ENCODE results near the gene KCNJ18.
"Not testable (repeated sequence)": the region's sequence is repeated elsewhere in the genome, so short reads cannot be mapped to it uniquely, and the experiment has no call there.

The KCNJ18 gene

DNA sequence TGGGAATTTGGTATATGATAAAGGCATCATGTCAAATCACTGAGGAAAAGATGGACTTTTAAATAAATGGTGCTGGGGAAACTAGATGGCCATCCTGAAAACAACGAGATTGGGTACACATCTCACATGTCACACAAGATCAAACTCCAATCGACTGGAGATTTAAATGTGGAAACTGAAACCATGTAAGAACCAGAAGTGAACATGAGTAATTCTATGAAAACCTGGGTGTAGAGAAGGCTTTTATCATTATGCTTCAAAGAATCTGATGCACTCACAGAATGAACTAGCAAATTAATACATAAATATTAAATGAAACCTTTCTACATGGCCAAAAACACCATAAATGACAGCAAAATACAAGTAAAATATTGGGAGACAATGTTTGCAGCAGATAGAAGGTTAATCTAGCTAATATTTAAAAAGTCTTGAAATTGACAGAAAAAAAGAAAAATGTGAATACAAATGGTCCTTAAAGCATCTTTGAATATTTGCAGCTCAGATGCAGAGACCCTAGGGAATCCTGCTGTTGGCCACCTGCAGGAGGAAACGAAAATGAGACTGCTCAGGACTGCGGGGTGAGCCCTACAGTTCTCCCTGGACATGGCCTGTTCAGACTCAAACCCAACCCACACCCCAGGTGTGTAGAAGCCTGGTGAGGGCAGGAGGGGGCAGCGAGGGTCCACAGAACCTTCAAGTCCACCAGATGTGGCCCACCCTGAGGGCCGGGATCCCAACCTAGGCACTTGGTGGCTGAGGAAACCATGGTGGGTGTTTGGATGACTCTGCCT lies 32.1 kb downstream of the KCNJ18 start:
- not testable (repeated sequence) for H3K9ac ChIP-seq; H4K20me1 ChIP-seq (ENCODE audit: insufficient read depth); H3K4me3 ChIP-seq (IDR thresholded peaks at IDR 0.05; ENCODE audit: insufficient read depth, low read depth, low read length); H3K4me1 ChIP-seq (ENCODE audit: low read depth, poor library complexity, severe bottlenecking); H3K36me3 ChIP-seq (ENCODE audit: insufficient read depth); H2AFZ ChIP-seq (ENCODE audit: low read depth); H3K79me2 ChIP-seq (ENCODE audit: insufficient read depth, low read depth); H3K4me2 ChIP-seq; H3K27ac ChIP-seq; H3K27me3 ChIP-seq (ENCODE audit: insufficient read depth, low read depth)

DNA sequence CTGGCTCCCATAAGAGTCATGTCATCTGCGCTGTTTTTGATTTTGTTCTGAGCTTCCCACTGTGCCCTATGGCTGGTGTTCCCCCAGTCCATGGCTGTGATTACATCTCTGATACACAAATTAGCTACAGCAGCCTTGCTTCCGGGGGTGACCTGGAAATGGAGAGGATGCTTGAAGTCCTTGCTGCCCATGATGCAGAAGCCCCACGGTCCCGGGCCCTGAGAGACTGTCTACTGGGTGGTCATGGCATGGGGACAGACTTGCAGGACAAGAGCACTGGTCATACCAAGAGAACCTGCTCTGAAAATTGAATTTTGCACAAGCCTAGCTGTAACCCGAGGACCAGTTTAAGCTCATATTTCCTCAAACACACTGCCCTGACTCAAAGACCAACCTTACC lies 38.8 kb downstream of the KCNJ18 start:
- not testable (repeated sequence) for H3K4me3 ChIP-seq (IDR thresholded peaks at IDR 0.05; ENCODE audit: insufficient read depth, low read depth, low read length); H2AFZ ChIP-seq (ENCODE audit: low read depth); H3K9ac ChIP-seq; H3K4me1 ChIP-seq (ENCODE audit: low read depth, poor library complexity, severe bottlenecking); H4K20me1 ChIP-seq (ENCODE audit: insufficient read depth); H3K4me2 ChIP-seq; H3K79me2 ChIP-seq (ENCODE audit: insufficient read depth, low read depth); H3K36me3 ChIP-seq (ENCODE audit: insufficient read depth); H3K27me3 ChIP-seq (ENCODE audit: insufficient read depth, low read depth); H3K27ac ChIP-seq

GRCh38 chr17:21733931-21734330 lies 41.6 kb downstream of the KCNJ18 start:
- H3K27me3 ChIP-seq (ENCODE audit: insufficient read depth, low read depth); H3K4me1 ChIP-seq (ENCODE audit: low read depth, poor library complexity, severe bottlenecking); H3K27ac ChIP-seq; H3K4me2 ChIP-seq; H3K79me2 ChIP-seq (ENCODE audit: insufficient read depth, low read depth); H3K9ac ChIP-seq; H2AFZ ChIP-seq (ENCODE audit: low read depth); H3K4me3 ChIP-seq (IDR thresholded peaks at IDR 0.05; ENCODE audit: insufficient read depth, low read depth, low read length); H3K36me3 ChIP-seq (ENCODE audit: insufficient read depth); H4K20me1 ChIP-seq (ENCODE audit: insufficient read depth): not testable (repeated sequence)

GRCh38 chr17:21735814-21736213 lies 43.5 kb downstream of the KCNJ18 start:
- H3K27me3 ChIP-seq (ENCODE audit: insufficient read depth, low read depth); H3K4me3 ChIP-seq (IDR thresholded peaks at IDR 0.05; ENCODE audit: insufficient read depth, low read depth, low read length); H3K27ac ChIP-seq; H2AFZ ChIP-seq (ENCODE audit: low read depth); H3K4me2 ChIP-seq; H3K9ac ChIP-seq; H3K36me3 ChIP-seq (ENCODE audit: insufficient read depth); H3K79me2 ChIP-seq (ENCODE audit: insufficient read depth, low read depth); H4K20me1 ChIP-seq (ENCODE audit: insufficient read depth): not testable (repeated sequence)
- peaks cover 11% of the 10 kb centered on the region for H3K4me1 ChIP-seq (ENCODE audit: low read depth, poor library complexity, severe bottlenecking)

- H4K20me1 ChIP-seq (ENCODE audit: insufficient read depth); H3K27me3 ChIP-seq (ENCODE audit: insufficient read depth, low read depth); H3K9ac ChIP-seq; H3K79me2 ChIP-seq (ENCODE audit: insufficient read depth, low read depth); H3K27ac ChIP-seq; H2AFZ ChIP-seq (ENCODE audit: low read depth); H3K4me2 ChIP-seq; H3K4me3 ChIP-seq (IDR thresholded peaks at IDR 0.05; ENCODE audit: insufficient read depth, low read depth, low read length); H3K36me3 ChIP-seq (ENCODE audit: insufficient read depth): not testable (repeated sequence)
- peaks cover 11% of the 10 kb centered on the region for H3K4me1 ChIP-seq (ENCODE audit: low read depth, poor library complexity, severe bottlenecking)
Observed at GRCh38 chr17:21737015-21737580, 44.8 kb downstream of the KCNJ18 start.

DNA sequence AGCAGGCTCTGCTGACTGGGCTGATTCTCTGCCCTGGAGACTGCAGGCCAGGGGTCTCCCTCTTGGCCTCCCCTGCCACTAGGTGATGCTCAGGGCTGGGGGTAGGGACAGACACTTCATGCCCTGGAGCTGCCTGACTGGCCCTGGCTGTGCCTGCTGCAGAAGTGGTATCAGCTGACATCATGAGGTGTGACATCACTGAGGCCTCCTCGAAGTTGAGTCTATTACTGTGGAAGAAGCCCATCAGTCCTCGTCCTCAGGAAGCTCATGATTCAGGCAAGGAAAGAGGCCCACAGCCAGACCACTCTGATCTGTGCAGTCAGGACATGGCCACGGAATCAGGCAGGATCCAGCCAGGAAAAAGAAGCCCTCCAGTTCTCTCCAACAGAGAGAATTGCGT lies 45.9 kb downstream of the KCNJ18 start:
- not testable (repeated sequence) for H3K36me3 ChIP-seq (ENCODE audit: insufficient read depth); H3K79me2 ChIP-seq (ENCODE audit: insufficient read depth, low read depth); H3K9ac ChIP-seq; H2AFZ ChIP-seq (ENCODE audit: low read depth); H3K27me3 ChIP-seq (ENCODE audit: insufficient read depth, low read depth); H3K4me3 ChIP-seq (IDR thresholded peaks at IDR 0.05; ENCODE audit: insufficient read depth, low read depth, low read length); H4K20me1 ChIP-seq (ENCODE audit: insufficient read depth); H3K4me2 ChIP-seq
- Histone ChIP-seq H3K4me1 (ENCODE audit: low read depth, poor library complexity, severe bottlenecking) (peaks cover 11% of the 10 kb centered on the region), H3K27ac (peak overlapping the region; percentile 11; the same call in 1 of the 2 replicates)

DNA sequence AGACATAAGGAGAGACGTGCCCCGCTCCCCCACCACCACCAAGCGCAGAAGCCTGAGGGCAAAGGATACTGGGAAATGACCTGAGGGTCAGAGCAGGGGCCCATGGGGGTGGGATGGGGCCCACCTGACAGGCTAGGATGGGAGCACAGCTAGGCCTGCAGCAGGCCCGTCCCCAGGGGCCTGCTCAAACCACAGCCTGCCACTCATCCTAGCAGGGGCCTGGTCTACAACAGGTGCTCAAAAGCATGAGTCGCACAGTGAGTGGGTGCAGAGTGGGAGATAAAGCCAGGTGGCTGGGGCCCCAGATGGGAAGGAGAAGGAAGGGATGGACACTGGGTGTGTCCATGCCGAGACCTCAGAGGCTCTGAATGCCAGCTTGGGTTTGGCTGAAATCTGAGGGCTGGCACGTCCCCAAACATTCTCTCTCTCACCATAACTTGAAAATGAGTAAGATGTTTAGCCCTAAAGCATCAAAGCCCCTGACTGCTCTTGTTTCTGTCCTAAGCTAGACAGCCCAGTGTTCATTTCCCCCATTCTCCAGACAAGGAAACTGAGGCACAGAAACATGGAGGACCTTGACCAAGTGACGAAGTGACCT lies 46.7 kb downstream of the KCNJ18 start:
- Histone ChIP-seq H3K4me1 (ENCODE audit: low read depth, poor library complexity, severe bottlenecking) (peaks cover 11% of the 10 kb centered on the region), H3K27ac (peak overlapping the region; percentile 67), H3K9ac (peak overlapping the region; percentile 30; the same call in 1 of the 2 replicates)
- H3K4me3 ChIP-seq (IDR thresholded peaks at IDR 0.05; ENCODE audit: insufficient read depth, low read depth, low read length); H4K20me1 ChIP-seq (ENCODE audit: insufficient read depth); H3K79me2 ChIP-seq (ENCODE audit: insufficient read depth, low read depth); H3K4me2 ChIP-seq; H2AFZ ChIP-seq (ENCODE audit: low read depth); H3K36me3 ChIP-seq (ENCODE audit: insufficient read depth); H3K27me3 ChIP-seq (ENCODE audit: insufficient read depth, low read depth): not testable (repeated sequence)

- not testable (repeated sequence) for H3K4me3 ChIP-seq (IDR thresholded peaks at IDR 0.05; ENCODE audit: insufficient read depth, low read depth, low read length); H3K4me2 ChIP-seq; H3K36me3 ChIP-seq (ENCODE audit: insufficient read depth); H3K79me2 ChIP-seq (ENCODE audit: insufficient read depth, low read depth); H3K27me3 ChIP-seq (ENCODE audit: insufficient read depth, low read depth); H4K20me1 ChIP-seq (ENCODE audit: insufficient read depth); H2AFZ ChIP-seq (ENCODE audit: low read depth)
- H3K9ac ChIP-seq = peak overlapping the region; percentile 30; the same call in 1 of the 2 replicates
- H3K27ac ChIP-seq = peak overlapping the region; percentile 67
- H3K4me1 ChIP-seq (ENCODE audit: low read depth, poor library complexity, severe bottlenecking) = peaks cover 11% of the 10 kb centered on the region
Observed at GRCh38 chr17:21739485-21739884, 47.2 kb downstream of the KCNJ18 start.

DNA sequence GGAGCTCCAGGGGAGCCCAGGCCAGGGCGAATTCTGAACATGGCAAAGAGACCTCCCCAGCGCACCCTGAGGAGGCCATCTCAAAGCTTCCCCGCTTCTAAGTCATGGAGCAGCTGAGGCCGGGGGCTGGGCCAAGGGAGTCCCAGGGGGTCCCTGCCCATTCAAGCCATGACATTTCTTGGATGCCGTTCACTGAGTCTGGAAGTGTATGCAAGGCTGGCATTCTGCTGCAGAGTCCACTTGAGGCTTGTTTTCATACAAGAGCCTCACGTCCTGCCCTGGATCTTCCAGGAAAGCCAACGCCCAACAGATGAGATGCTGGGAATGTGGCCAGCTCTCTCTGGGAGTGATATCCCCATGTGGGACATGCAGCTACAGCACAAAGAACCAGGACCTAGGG lies 48.5 kb downstream of the KCNJ18 start:
- peaks cover 11% of the 10 kb centered on the region for H3K4me1 ChIP-seq (ENCODE audit: low read depth, poor library complexity, severe bottlenecking)
- not testable (repeated sequence) for H3K36me3 ChIP-seq (ENCODE audit: insufficient read depth); H2AFZ ChIP-seq (ENCODE audit: low read depth); H3K9ac ChIP-seq; H3K79me2 ChIP-seq (ENCODE audit: insufficient read depth, low read depth); H3K4me2 ChIP-seq; H3K4me3 ChIP-seq (IDR thresholded peaks at IDR 0.05; ENCODE audit: insufficient read depth, low read depth, low read length); H3K27ac ChIP-seq; H3K27me3 ChIP-seq (ENCODE audit: insufficient read depth, low read depth); H4K20me1 ChIP-seq (ENCODE audit: insufficient read depth)

DNA sequence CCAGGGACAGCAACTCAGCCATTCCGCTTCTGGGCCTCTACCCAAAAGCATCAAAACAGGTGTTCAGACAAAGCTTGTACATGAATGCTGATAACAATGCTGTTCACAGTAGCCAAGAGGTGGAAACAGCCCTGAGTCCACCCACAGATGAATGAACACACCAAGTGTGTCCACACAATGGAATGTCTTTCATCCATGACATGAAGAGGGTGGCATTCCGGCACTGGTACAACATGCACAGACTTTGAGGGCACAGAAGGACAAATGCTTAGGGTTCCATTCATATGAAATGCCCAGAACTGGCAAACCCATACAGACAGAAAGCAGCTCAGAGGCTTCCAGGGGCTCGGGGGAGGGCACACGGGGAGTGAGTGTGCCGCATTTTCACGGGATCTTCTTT lies 49.2 kb downstream of the KCNJ18 start:
- not testable (repeated sequence) for H3K79me2 ChIP-seq (ENCODE audit: insufficient read depth, low read depth); H4K20me1 ChIP-seq (ENCODE audit: insufficient read depth); H3K4me2 ChIP-seq; H3K9ac ChIP-seq; H3K27me3 ChIP-seq (ENCODE audit: insufficient read depth, low read depth); H3K36me3 ChIP-seq (ENCODE audit: insufficient read depth); H2AFZ ChIP-seq (ENCODE audit: low read depth); H3K27ac ChIP-seq; H3K4me3 ChIP-seq (IDR thresholded peaks at IDR 0.05; ENCODE audit: insufficient read depth, low read depth, low read length)
- peaks cover 11% of the 10 kb centered on the region for H3K4me1 ChIP-seq (ENCODE audit: low read depth, poor library complexity, severe bottlenecking)
